HL-60 (cell line): ENCODE measurements around the gene SPAG17.

Experiments
- GABPA ChIP-seq: IDR thresholded peaks from 2 replicates; pipeline ENCODE4 v1.6.1; 2012; ENCODE audit warnings: low read depth
- SPI1 ChIP-seq: IDR thresholded peaks from 2 replicates; pipeline ENCODE4 v1.6.1; 2012; ENCODE audit warnings: low read depth, mild to moderate bottlenecking, borderline replicate concordance
- TF ChIP-seq, protein P1 (sequence below): IDR thresholded peaks from one replicate; pipeline ENCODE4 v1.5.1; 2011; ENCODE audit warnings: low read length, control low read depth, inconsistent platforms; ENCODE audit not compliant: insufficient read depth
- TF ChIP-seq, protein P2 (sequence below): IDR thresholded peaks from 2 replicates; pipeline ENCODE4 v1.6.1; 2012; ENCODE audit warnings: low read depth; ENCODE audit not compliant: insufficient replicate concordance

DNA sequence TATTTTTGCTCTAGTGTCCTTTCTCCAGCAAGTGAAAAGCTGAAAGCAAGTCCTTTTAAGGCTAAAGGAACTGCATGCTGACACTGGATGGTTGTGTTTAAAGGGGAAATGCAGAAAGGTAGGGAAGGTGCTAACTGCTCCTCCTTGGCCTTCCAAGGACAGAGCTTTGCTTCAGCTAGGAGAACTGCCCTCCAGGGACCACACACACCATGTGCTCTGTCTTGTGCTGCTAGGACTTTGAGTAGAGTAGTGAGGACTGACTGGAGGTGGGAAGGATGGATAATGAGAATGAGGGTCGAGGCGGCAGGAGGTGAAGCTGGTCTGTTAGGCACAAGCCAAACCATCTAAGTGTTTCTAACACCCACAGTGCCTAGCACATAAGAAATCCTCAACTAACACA, 177.6 kb downstream of the SPAG17 start:
- TF ChIP-seq GABPA (no peak), SPI1 (no peak)
- TF ChIP-seq, protein P1, sequence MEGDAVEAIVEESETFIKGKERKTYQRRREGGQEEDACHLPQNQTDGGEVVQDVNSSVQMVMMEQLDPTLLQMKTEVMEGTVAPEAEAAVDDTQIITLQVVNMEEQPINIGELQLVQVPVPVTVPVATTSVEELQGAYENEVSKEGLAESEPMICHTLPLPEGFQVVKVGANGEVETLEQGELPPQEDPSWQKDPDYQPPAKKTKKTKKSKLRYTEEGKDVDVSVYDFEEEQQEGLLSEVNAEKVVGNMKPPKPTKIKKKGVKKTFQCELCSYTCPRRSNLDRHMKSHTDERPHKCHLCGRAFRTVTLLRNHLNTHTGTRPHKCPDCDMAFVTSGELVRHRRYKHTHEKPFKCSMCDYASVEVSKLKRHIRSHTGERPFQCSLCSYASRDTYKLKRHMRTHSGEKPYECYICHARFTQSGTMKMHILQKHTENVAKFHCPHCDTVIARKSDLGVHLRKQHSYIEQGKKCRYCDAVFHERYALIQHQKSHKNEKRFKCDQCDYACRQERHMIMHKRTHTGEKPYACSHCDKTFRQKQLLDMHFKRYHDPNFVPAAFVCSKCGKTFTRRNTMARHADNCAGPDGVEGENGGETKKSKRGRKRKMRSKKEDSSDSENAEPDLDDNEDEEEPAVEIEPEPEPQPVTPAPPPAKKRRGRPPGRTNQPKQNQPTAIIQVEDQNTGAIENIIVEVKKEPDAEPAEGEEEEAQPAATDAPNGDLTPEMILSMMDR = no peak
- TF ChIP-seq, protein P2, sequence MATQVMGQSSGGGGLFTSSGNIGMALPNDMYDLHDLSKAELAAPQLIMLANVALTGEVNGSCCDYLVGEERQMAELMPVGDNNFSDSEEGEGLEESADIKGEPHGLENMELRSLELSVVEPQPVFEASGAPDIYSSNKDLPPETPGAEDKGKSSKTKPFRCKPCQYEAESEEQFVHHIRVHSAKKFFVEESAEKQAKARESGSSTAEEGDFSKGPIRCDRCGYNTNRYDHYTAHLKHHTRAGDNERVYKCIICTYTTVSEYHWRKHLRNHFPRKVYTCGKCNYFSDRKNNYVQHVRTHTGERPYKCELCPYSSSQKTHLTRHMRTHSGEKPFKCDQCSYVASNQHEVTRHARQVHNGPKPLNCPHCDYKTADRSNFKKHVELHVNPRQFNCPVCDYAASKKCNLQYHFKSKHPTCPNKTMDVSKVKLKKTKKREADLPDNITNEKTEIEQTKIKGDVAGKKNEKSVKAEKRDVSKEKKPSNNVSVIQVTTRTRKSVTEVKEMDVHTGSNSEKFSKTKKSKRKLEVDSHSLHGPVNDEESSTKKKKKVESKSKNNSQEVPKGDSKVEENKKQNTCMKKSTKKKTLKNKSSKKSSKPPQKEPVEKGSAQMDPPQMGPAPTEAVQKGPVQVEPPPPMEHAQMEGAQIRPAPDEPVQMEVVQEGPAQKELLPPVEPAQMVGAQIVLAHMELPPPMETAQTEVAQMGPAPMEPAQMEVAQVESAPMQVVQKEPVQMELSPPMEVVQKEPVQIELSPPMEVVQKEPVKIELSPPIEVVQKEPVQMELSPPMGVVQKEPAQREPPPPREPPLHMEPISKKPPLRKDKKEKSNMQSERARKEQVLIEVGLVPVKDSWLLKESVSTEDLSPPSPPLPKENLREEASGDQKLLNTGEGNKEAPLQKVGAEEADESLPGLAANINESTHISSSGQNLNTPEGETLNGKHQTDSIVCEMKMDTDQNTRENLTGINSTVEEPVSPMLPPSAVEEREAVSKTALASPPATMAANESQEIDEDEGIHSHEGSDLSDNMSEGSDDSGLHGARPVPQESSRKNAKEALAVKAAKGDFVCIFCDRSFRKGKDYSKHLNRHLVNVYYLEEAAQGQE = no peak
